Measurements from ENCODE around the gene LY6G6D. TPM values are rescaled to one million over a fixed set of nuclear protein-coding genes. Genes with fewer than 3 reads are reported as not detected.
A peak's percentile ranks its signal among the peaks of the same experiment; 100 is the strongest.

Gene LY6G6D
- total and polyA plus RNA-seq, 2 of the 13 experiments (the other 11 are each of a cell fraction or from before 2014, with no cell fraction given) = not detected

GRCh38 chr6:31737991-31738979, 23.1 kb downstream of the LY6G6D start (continued):
- peak; percentile 90; the same call in 1 of the 2 replicates for TF ChIP-seq ETV5 (CRISPR knock-in tag; IDR thresholded peaks at IDR 0.05; ENCODE audit: borderline replicate concordance)
- peak; percentile 38; the same call in 1 of the 2 replicates for TF ChIP-seq POGZ (CRISPR knock-in tag; IDR thresholded peaks at IDR 0.05)
- TF ChIP-seq HBP1 (CRISPR knock-in tag; IDR thresholded peaks at IDR 0.05; ENCODE audit: low read depth) = no peak
- TF ChIP-seq ZNF510 (CRISPR knock-in tag; IDR thresholded peaks at IDR 0.05; ENCODE audit: low read depth) = peak; percentile 72; the same call in 1 of the 2 replicates
- peak; percentile 82; the same call in 1 of the 2 replicates for TF ChIP-seq MYNN (CRISPR knock-in tag; IDR thresholded peaks at IDR 0.05; ENCODE audit: low read depth)
- peak; percentile 94 for TF ChIP-seq HDAC2 (CRISPR knock-in tag; IDR thresholded peaks at IDR 0.05)
- TF ChIP-seq ZNF564 (CRISPR knock-in tag; IDR thresholded peaks at IDR 0.05) = 0 out of 2 replicates have a peak, but pooled peaks have one; percentile 46
- peak; percentile 96 for TF ChIP-seq SAP130 (CRISPR knock-in tag; IDR thresholded peaks at IDR 0.05; ENCODE audit: low read depth)
- TF ChIP-seq ZNF883 (CRISPR knock-in tag; IDR thresholded peaks at IDR 0.05; ENCODE audit: not compliant biosample characterization) = no peak
- no peak; the same call in 1 of the 2 replicates for TF ChIP-seq YEATS4 (CRISPR knock-in tag; IDR thresholded peaks at IDR 0.05; ENCODE audit: borderline replicate concordance)
- TF ChIP-seq ARNT2 (CRISPR knock-in tag; IDR thresholded peaks at IDR 0.05; ENCODE audit: low read depth) = peak; percentile 40; the same call in 1 of the 2 replicates
- TF ChIP-seq, protein P1, sequence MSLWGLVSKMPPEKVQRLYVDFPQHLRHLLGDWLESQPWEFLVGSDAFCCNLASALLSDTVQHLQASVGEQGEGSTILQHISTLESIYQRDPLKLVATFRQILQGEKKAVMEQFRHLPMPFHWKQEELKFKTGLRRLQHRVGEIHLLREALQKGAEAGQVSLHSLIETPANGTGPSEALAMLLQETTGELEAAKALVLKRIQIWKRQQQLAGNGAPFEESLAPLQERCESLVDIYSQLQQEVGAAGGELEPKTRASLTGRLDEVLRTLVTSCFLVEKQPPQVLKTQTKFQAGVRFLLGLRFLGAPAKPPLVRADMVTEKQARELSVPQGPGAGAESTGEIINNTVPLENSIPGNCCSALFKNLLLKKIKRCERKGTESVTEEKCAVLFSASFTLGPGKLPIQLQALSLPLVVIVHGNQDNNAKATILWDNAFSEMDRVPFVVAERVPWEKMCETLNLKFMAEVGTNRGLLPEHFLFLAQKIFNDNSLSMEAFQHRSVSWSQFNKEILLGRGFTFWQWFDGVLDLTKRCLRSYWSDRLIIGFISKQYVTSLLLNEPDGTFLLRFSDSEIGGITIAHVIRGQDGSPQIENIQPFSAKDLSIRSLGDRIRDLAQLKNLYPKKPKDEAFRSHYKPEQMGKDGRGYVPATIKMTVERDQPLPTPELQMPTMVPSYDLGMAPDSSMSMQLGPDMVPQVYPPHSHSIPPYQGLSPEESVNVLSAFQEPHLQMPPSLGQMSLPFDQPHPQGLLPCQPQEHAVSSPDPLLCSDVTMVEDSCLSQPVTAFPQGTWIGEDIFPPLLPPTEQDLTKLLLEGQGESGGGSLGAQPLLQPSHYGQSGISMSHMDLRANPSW (CRISPR knock-in tag; IDR thresholded peaks at IDR 0.05; ENCODE audit: borderline replicate concordance) = no peak
- peak; percentile 1 for TF ChIP-seq HNRNPK (IDR thresholded peaks at IDR 0.05; ENCODE audit: low read depth, low read length, poor library complexity, severe bottlenecking)
- TF ChIP-seq ZNF577 (CRISPR knock-in tag; IDR thresholded peaks at IDR 0.05; ENCODE audit: borderline replicate concordance, low read depth) = 0 out of 2 replicates have a peak, but pooled peaks have one; percentile 18
- peak; percentile 38 for TF ChIP-seq STAG1 (CRISPR knock-in tag; IDR thresholded peaks at IDR 0.05)
- peak; percentile 81; the same call in 1 of the 2 replicates for TF ChIP-seq THRA (CRISPR knock-in tag; IDR thresholded peaks at IDR 0.05; ENCODE audit: borderline replicate concordance)
- peak; percentile 98 for TF ChIP-seq ZSCAN9 (CRISPR knock-in tag; IDR thresholded peaks at IDR 0.05; ENCODE audit: borderline replicate concordance)
- TF ChIP-seq ZNF607 (CRISPR knock-in tag; IDR thresholded peaks at IDR 0.05; ENCODE audit: borderline replicate concordance) = peak; percentile 30; the same call in 1 of the 2 replicates
- 0 out of 2 replicates have a peak, but pooled peaks have one; percentile 19 for TF ChIP-seq ZNF513 (CRISPR knock-in tag; conservative IDR thresholded peaks at IDR 0.05)
- peak; percentile 34; the same call in 1 of the 2 replicates for TF ChIP-seq ZNF761 (CRISPR knock-in tag; conservative IDR thresholded peaks at IDR 0.05)

All from HepG2 (cell line).